ENCODE measurements around the gene GBX1. TPM values are rescaled to one million over a fixed set of nuclear protein-coding genes. Genes with fewer than 3 reads are reported as not detected.

The GBX1 gene
- polyA plus RNA-seq, 1 donor (not counting 4 experiments of a cell fraction or from before 2014, with no cell fraction given): not detected

DNA sequence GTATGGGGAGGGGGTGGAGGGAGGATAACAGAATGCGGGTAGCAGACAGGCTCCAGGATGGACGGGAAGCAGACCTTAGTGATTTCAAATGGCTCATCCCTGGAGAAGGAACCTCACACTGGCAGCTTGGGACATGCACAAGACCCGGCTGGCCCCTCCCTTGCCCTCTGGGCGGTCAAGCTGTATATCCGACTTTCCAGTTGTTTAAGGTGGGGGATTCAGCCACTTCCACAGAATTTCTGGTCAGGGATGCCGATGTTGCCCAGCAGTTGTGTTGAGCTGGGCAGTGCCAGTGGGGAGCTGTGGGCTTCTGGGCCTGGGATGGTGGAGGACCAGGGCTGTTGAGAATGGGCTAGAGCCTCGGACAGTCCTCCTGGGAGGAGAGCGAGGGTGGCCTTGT, 38.8 kb downstream of the GBX1 start:
- Histone ChIP-seq H3K9me1 (ENCODE audit: control insufficient read depth, extremely low read depth, insufficient read depth, low read length) (peaks cover 2% of the 10 kb centered on the region), H2AFZ (ENCODE audit: control insufficient read depth, low read length) (no peak overlapping the region), H3K79me2 (ENCODE audit: control insufficient read depth, insufficient read depth, low read length) (peaks cover 23% of the 10 kb centered on the region), H3K36me3 (ENCODE audit: control insufficient read depth in 2 of 2, extremely low read depth in 1 of 2, insufficient read depth in 2 of 2, low read length in 2 of 2) (peaks cover 37 to 57% of the 10 kb centered on the region in 2 experiments), H3K9me3 (ENCODE audit: control insufficient read depth, low read depth, low read length) (no peaks in the 10 kb centered on the region), H3K4me1 (ENCODE audit: control insufficient read depth, extremely low read depth, insufficient read depth, low read length) (peaks cover 18% of the 10 kb centered on the region), H3K4me2 (ENCODE audit: control insufficient read depth, extremely low read depth, insufficient read depth, low read depth, low read length) (no peak overlapping the region), H3K9ac (ENCODE audit: control insufficient read depth, extremely low read depth, insufficient read depth, low read length) (no peak overlapping the region), H3K27ac (ENCODE audit: control insufficient read depth, insufficient read depth, low read length) (no peak overlapping the region), H3K27me3 (ENCODE audit: control insufficient read depth, extremely low read depth, insufficient read depth, low read length) (no peaks in the 10 kb centered on the region), H4K20me1 (ENCODE audit: control insufficient read depth, extremely low read depth, insufficient read depth, low read length) (peaks cover 28% of the 10 kb centered on the region), H3K4me3 (ENCODE audit: control insufficient read depth in 2 of 3, extremely low read depth in 1 of 3, insufficient read depth in 2 of 3, low read depth in 1 of 3, low read length in 3 of 3) (no peak overlapping the region)
- dilution Hi-C loops (cut with MboI; ENCODE audit: extremely low pct_ligation_motif_present, low sequenced_read_pairs): no loop called here
- TF ChIP-seq CTCF (optimal IDR thresholded peaks at IDR 0.05 in 1 of 3, IDR thresholded peaks at IDR 0.05 in 1 of 3, conservative IDR thresholded peaks at IDR 0.05 in 1 of 3; ENCODE audit: extremely low read depth in 1 of 3, insufficient read depth in 2 of 3, low read length in 3 of 3): no peak
- TF ChIP-seq EZH2 (IDR thresholded peaks at IDR 0.05; ENCODE audit: low read length): no peak
- DNase-seq (ENCODE audit: low read depth, low spot score): no peak
- no peak for FAIRE-seq

GRCh38 chr7:151128144-151128543, 39.4 kb downstream of the GBX1 start:
- H2AFZ ChIP-seq (ENCODE audit: control insufficient read depth, low read length): no peak overlapping the region
- no peak for TF ChIP-seq CTCF (optimal IDR thresholded peaks at IDR 0.05 in 1 of 3, IDR thresholded peaks at IDR 0.05 in 1 of 3, conservative IDR thresholded peaks at IDR 0.05 in 1 of 3; ENCODE audit: extremely low read depth in 1 of 3, insufficient read depth in 2 of 3, low read length in 3 of 3)
- no peak for TF ChIP-seq EZH2 (IDR thresholded peaks at IDR 0.05; ENCODE audit: low read length)
- H3K4me1 ChIP-seq (ENCODE audit: control insufficient read depth, extremely low read depth, insufficient read depth, low read length): peaks cover 18% of the 10 kb centered on the region
- no peaks in the 10 kb centered on the region for H3K9me3 ChIP-seq (ENCODE audit: control insufficient read depth, low read depth, low read length)
- H3K9me1 ChIP-seq (ENCODE audit: control insufficient read depth, extremely low read depth, insufficient read depth, low read length): peaks cover 2% of the 10 kb centered on the region
- DNase-seq (ENCODE audit: low read depth, low spot score) (no peak), FAIRE-seq (no peak)
- peaks cover 23% of the 10 kb centered on the region for H3K79me2 ChIP-seq (ENCODE audit: control insufficient read depth, insufficient read depth, low read length)
- H3K36me3 ChIP-seq (ENCODE audit: control insufficient read depth in 2 of 2, extremely low read depth in 1 of 2, insufficient read depth in 2 of 2, low read length in 2 of 2): peaks cover 34 to 56% of the 10 kb centered on the region in 2 experiments
- no peaks in the 10 kb centered on the region for H3K27me3 ChIP-seq (ENCODE audit: control insufficient read depth, extremely low read depth, insufficient read depth, low read length)
- peaks cover 30% of the 10 kb centered on the region for H4K20me1 ChIP-seq (ENCODE audit: control insufficient read depth, extremely low read depth, insufficient read depth, low read length)
- no peak overlapping the region for H3K4me2 ChIP-seq (ENCODE audit: control insufficient read depth, extremely low read depth, insufficient read depth, low read depth, low read length)
- H3K4me3 ChIP-seq (ENCODE audit: control insufficient read depth in 2 of 3, extremely low read depth in 1 of 3, insufficient read depth in 2 of 3, low read depth in 1 of 3, low read length in 3 of 3): no peak overlapping the region
- H3K27ac ChIP-seq (ENCODE audit: control insufficient read depth, insufficient read depth, low read length): no peak overlapping the region
- no peak overlapping the region for H3K9ac ChIP-seq (ENCODE audit: control insufficient read depth, extremely low read depth, insufficient read depth, low read length)
- dilution Hi-C loops (cut with MboI; ENCODE audit: extremely low pct_ligation_motif_present, low sequenced_read_pairs): no loop called here
